Stimulated activated CD8-positive, alpha-beta memory T cell treated with anti-CD3 and anti-CD28 coated beads, Interleukin-12 subunit alpha, Interleukin-12 subunit beta, amount 100 ng/mL, for 24 hours (primary cell): ENCODE data around the gene EXOSC6.
A peak's percentile ranks its signal among the peaks of the same experiment; 100 is the strongest.
"Not testable (repeated sequence)": the region's sequence is repeated elsewhere in the genome, so short reads cannot be mapped to it uniquely, and the experiment has no call there.

Experiments
- DNase-seq: peaks from one replicate; pipeline ENCODE4 v3.0.0-alpha.2; 2020; ENCODE audit errors: extremely low read depth

Gene EXOSC6

DNA sequence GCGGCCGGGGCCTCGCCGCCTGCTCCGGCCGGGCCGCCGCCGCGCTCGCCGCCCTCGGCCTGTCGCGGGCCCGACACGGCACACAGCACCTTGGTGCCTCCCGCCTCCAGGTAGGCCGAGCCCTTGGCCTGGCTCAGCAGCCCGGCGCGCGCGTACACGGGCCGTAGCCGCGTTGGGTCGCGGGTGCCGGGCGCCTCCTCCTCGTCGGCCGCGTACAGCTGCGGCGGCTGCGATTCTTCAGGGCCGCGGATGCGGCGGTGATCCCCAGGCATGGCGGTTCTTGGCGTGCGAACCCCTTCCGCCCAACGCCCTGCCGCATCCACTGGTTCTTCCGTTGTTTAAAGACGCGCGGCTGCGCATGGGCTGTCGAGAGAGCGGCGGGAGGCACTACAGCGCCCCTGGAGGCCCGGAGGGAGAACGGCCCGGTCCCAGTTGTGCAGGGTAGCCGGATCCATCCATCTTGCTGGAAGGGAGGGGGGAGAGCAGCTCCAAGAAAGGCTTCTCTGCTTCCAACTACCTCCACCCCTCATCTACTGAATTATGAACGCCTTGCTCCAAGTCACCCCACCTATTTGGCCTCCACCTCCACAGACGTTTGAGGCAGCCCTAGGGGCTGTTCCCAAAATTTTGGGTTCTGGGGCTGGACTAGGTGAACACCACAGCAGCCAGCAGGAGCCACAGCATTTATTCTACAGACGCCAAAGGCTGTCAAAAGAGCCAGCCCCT lies at the start of gene EXOSC6:
TSS of gene EXOSC6 (minus strand) at position 312 of the 726 bp plus-strand sequence. CDS start at position 272, 40 bp downstream.
- DNase-seq: peak; percentile 77

- no peak for DNase-seq
Measured at GRCh38 chr16:70301121-70301520, 49.4 kb upstream of the EXOSC6 start.

- DNase-seq: peak; percentile 27
Measured at GRCh38 chr16:70298988-70299938, 47.5 kb upstream of the EXOSC6 start, which contains the start of gene DDX19B. Gene DDX19B (plus strand): TSS chr16:70299186. CDS start chr16:70299298, 112 bp downstream.

GRCh38 chr16:70295634-70296033 lies 43.9 kb upstream of the EXOSC6 start:
- no peak for DNase-seq

DNA sequence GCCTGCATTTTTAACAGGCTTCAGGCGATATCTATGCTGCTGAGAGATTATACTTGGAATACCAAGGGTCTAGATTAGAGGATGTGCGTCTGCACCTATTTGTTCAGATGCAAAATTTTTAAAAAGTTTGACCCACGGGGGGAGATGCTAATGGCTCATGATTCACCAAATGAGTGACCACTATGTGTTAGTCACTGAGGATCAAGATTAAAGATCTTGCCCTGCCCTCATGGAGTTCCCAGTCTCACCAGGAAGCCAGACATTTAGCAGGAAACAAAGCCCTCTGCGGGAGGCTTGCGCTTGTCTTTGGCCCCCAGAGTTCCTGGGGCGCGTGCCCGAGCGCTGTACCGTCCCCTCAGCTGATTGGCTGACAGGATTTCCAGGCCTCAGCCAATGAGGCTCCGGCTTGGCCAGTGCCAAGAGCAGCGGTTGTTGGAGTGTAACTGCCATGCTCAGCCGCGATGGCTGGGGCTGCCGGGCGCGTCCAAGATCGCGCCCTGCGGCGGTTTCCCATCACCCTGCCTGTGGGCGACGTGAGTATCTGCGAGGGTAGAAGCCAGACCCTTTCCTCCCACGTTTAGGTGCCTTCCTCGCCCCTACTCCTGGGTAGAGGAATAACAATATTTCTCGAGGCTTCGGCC lies 42.8 kb upstream of the EXOSC6 start:
- DNase-seq: no peak

- not testable (repeated sequence) for DNase-seq
Measured at GRCh38 chr16:70292148-70292547, 40.4 kb upstream of the EXOSC6 start.

GRCh38 chr16:70290949-70291519 lies 39.3 kb upstream of the EXOSC6 start:
- DNase-seq: no peak

- DNase-seq: peak; percentile 89
Measured at GRCh38 chr16:70289229-70290094, 37.7 kb upstream of the EXOSC6 start, which contains the start of gene AARS1. Gene AARS1 (minus strand): TSS chr16:70289506. CDS start chr16:70282763, 6,743 bp downstream.

DNA sequence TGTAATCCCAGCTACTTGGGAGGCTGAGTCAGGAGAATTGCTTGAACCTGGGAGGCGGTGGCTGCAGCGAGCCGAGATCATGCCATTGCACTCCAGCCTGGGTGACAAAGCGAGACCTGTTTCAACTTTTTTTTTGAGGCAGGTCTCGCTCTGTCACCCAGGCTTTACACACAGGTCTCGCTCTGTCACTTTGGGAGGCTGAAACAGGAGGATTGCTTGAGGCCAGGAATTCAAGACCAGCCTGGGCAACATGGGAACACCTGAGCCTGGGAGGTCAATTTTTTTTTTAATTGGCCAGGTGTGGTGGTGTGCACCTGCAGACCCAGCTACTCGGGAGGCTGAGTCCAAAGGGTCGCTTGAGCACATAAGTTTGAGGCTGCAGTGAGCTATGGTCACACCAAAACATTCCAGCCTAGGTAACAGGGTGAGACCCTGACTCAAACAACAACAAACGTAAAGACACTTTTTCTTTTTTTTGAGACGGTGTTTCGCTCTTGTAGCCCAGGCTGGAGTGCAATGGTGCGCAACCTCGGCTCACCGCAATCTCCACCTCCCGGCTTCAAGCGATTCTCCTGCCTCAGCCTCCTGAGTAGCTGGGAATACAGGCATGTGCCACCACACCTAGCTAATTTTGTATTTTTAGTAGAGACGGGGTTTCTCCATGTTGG lies 35.7 kb upstream of the EXOSC6 start:
- not testable (repeated sequence) for DNase-seq

DNA sequence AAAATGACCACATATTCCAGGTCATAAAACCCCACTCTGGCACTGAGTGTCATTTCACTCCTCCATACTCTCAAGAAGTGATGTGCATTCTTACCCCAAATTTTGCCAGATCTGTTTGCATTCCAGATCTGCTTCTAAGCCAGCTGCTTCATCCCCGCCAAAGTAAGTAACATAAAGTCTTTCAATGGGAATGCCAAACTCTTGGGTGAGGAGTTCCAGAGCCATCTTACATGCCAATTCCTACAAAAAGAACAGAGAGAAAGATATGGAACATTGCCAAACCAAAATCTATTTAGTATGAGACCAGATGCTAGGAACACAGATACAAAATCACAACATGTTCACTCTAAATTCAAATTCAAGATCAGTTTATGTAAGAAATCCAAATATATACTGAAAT lies 24.7 kb upstream of the EXOSC6 start:
- DNase-seq: no peak

DNA sequence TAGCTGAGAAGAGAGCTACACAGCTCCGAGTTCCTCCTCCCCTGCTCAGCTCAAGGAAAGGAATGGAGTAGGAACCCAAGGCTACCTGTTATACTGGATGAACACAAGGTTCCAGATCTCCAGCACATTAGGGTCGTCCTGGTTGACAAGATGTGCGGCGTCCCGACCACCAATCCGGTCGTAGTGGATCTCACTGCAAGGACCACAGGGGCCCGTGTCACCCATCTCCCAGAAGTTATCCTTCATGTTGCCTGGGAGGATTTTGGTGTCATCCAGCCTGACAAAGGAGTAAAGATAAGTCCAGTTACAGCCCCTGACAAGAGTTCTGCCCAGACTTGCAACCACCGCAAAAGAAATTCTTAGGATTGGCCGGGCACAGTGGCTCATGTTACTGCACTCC lies 20.0 kb upstream of the EXOSC6 start:
- no peak for DNase-seq

- DNase-seq: no peak
Measured at GRCh38 chr16:70270176-70270575, 18.4 kb upstream of the EXOSC6 start.

- no peak for DNase-seq
Measured at GRCh38 chr16:70269471-70269870, 17.7 kb upstream of the EXOSC6 start.

GRCh38 chr16:70267922-70268321 lies 16.2 kb upstream of the EXOSC6 start:
- DNase-seq: not testable (repeated sequence)

DNA sequence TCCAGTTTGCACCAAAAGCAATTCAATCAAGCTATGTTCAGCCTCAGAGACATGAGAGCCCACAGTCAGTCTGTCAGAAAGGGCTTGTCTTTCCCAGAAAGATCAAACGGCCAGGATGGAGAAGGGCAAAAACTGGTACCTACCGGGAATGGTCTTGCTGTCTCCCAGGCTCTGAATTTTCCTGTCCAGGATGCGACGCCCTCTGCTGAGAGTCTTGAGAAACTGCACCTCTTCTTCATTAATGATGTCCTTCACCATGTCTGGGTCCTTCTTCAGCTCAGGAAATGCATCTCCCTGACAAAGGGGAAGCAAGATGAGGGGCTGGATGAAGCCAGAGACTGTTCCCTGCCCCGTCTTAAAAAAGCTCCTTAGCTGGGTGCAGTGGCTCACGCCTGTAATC lies 15.8 kb upstream of the EXOSC6 start:
- DNase-seq: no peak

DNA sequence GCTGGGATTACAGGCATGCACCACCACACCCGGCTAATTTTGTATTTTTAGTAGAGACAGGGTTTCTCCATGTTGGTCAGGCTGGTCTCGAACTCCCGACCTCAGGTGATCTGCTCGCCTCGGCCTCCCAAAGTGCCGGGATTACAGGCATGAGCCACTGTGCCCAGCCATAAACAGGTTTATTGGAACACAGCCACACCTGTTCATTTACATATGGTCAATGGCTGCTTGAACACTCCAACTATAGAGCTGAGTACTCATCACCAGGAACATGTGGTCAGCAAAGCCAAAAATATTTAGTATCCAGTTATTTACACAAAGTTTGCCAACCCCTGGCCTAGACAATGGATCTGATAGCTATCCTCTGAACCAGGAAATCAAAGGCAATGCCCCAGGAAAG lies 8.2 kb upstream of the EXOSC6 start:
- not testable (repeated sequence) for DNase-seq

- no peak for DNase-seq
Measured at GRCh38 chr16:70258946-70259345, 7.2 kb upstream of the EXOSC6 start.

DNA sequence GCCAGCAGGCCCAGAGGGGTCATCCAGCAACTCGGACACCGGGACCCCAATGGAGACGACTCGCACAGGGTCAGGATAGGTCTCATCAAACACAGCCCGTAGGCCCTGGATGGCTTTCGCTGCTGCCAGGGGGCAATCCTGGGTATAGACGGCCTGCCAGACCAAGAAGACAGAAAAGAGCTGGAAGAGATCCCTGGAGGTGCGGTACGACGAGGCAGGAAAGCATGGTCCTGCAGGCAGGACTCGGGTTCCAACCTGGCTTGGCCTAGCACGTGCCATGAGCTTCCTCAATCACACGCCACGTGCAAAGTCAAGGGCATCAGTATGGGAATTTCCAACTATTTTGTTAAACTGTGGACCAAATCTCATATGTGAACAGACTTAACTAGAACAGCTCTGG lies 6.3 kb upstream of the EXOSC6 start:
- no peak for DNase-seq

- DNase-seq: no peak
Measured at GRCh38 chr16:70257391-70257790, 5.7 kb upstream of the EXOSC6 start.

DNA sequence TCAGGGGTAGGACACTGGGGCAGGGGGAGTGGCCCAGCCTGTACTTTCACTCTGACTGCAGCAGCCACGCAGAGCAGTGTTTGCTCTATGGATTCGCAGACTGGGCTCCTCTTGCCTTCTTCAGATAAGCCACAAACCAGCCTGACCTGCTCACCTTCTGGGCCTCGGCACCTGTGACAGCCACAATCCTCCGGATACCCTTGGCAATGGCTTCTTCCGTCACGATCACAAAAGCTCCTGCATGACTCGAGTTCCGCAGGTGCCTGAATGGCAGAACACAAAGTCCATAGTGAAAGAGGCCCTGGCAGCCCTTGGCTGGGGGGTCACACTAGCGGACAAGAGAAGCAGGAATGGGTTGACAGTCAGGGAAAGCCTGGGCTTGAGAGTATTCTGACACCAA lies 3.8 kb upstream of the EXOSC6 start:
- DNase-seq: no peak
